ENCODE data around the gene SMCHD1. TPM values are rescaled to one million over a fixed set of nuclear protein-coding genes. Genes with fewer than 3 reads are reported as not detected.

Gene SMCHD1
- polyA plus RNA-seq (2012; ENCODE audit: insufficient read length, low read depth): 13.8 TPM

- TF ChIP-seq REST (IDR thresholded peaks at IDR 0.05; ENCODE audit: insufficient read depth in 1 of 2, low read depth in 2 of 2, low read length in 2 of 2) (peak; percentile 11 to 47; a peak in 2 of 4 replicates), POLR2AphosphoS5 (IDR thresholded peaks at IDR 0.05; ENCODE audit: low read depth, low read length) (peak; percentile 97), TAF1 (IDR thresholded peaks at IDR 0.05; ENCODE audit: borderline replicate concordance, insufficient read depth, low read length) (peak; percentile 93), SIN3A (IDR thresholded peaks at IDR 0.05; ENCODE audit: borderline replicate concordance, insufficient read depth, low read length) (peak; percentile 63; the same call in 1 of the 2 replicates), FOXP2 (optimal IDR thresholded peaks at IDR 0.05; ENCODE audit: borderline replicate concordance, extremely low read depth, extremely low read length, insufficient read depth) (no peak)
These were observed at the start of gene SMCHD1 for GRCh38 chr18:2655178-2655953. TSS of gene SMCHD1 (plus strand) at chr18:2655726. CDS start at chr18:2656076, 350 bp downstream.

DNA sequence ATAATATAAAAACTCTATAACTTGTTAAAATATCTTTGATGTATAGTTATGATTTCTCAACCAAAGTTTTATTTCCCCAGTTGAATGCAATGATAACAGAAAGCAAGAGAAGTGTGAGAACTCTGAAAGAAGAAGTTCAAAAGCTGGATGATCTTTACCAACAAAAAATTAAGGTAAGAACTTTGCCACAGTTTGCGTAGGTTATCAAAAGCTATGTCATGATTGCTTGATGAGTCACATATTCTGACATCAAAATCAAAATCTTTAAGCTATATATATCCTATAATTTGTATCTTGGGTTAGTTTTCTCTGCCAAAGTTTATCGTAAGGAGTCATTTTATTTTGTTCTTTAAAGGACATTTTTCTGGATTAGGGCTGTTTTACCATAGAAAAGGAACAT, 49.2 kb upstream of the SMCHD1 start:
- TF ChIP-seq POLR2AphosphoS5 (IDR thresholded peaks at IDR 0.05; ENCODE audit: low read depth, low read length) (no peak), TAF1 (IDR thresholded peaks at IDR 0.05; ENCODE audit: borderline replicate concordance, insufficient read depth, low read length) (no peak), REST (IDR thresholded peaks at IDR 0.05; ENCODE audit: insufficient read depth in 1 of 2, low read depth in 2 of 2, low read length in 2 of 2) (no peak), SIN3A (IDR thresholded peaks at IDR 0.05; ENCODE audit: borderline replicate concordance, insufficient read depth, low read length) (no peak), FOXP2 (optimal IDR thresholded peaks at IDR 0.05; ENCODE audit: borderline replicate concordance, extremely low read depth, extremely low read length, insufficient read depth) (no peak)

GRCh38 chr18:2609604-2610003, 45.9 kb upstream of the SMCHD1 start:
- TF ChIP-seq FOXP2 (optimal IDR thresholded peaks at IDR 0.05; ENCODE audit: borderline replicate concordance, extremely low read depth, extremely low read length, insufficient read depth) (no peak), REST (IDR thresholded peaks at IDR 0.05; ENCODE audit: insufficient read depth in 1 of 2, low read depth in 2 of 2, low read length in 2 of 2) (no peak), SIN3A (IDR thresholded peaks at IDR 0.05; ENCODE audit: borderline replicate concordance, insufficient read depth, low read length) (no peak), POLR2AphosphoS5 (IDR thresholded peaks at IDR 0.05; ENCODE audit: low read depth, low read length) (no peak), TAF1 (IDR thresholded peaks at IDR 0.05; ENCODE audit: borderline replicate concordance, insufficient read depth, low read length) (no peak)

GRCh38 chr18:2610549-2610948, 45.0 kb upstream of the SMCHD1 start:
- TF ChIP-seq TAF1 (IDR thresholded peaks at IDR 0.05; ENCODE audit: borderline replicate concordance, insufficient read depth, low read length): no peak
- no peak for TF ChIP-seq POLR2AphosphoS5 (IDR thresholded peaks at IDR 0.05; ENCODE audit: low read depth, low read length)
- TF ChIP-seq REST (IDR thresholded peaks at IDR 0.05; ENCODE audit: insufficient read depth in 1 of 2, low read depth in 2 of 2, low read length in 2 of 2): no peak
- TF ChIP-seq FOXP2 (optimal IDR thresholded peaks at IDR 0.05; ENCODE audit: borderline replicate concordance, extremely low read depth, extremely low read length, insufficient read depth): no peak
- TF ChIP-seq SIN3A (IDR thresholded peaks at IDR 0.05; ENCODE audit: borderline replicate concordance, insufficient read depth, low read length): no peak

All from PFSK-1 (cell line).